ENCODE data around the gene RELL1.

Gene RELL1

GRCh38 chr4:37561196-37561802 lies 124.9 kb downstream of the RELL1 start:
- no peak for TF ChIP-seq CTCF (IDR thresholded peaks at IDR 0.05)
- Histone ChIP-seq H3K27me3 (no peaks in the 10 kb centered on the region), H3K4me1 (ENCODE audit: control insufficient read depth in 1 of 2, insufficient read depth in 1 of 2, low read depth in 1 of 2, low read length in 1 of 2) (no peaks in the 10 kb centered on the region), H3K27ac (no peak overlapping the region), H3K4me3 (ENCODE audit: low read depth in 1 of 2, low read length in 1 of 2) (no peak overlapping the region), H3K9me3 (no peaks in the 10 kb centered on the region), H3K36me3 (no peaks in the 10 kb centered on the region)
